Immature natural killer cell (primary cell): ENCODE measurements around the gene PSORS1C2. TPM values are rescaled to one million over a fixed set of nuclear protein-coding genes. Genes with fewer than 3 reads are reported as not detected.

Experiments used
- DNase-seq, 3 donors: peaks; one replicate each; pipeline ENCODE4 v3.0.0; 2022; ENCODE audit warnings: mixed read lengths in 1 of 3
- H3K27ac Mint-ChIP-seq, 6 donors: one replicate each; pipeline ENCODE4 v1.8.0; 2020; ENCODE audit warnings: mixed read lengths in 6 of 6, mild to moderate bottlenecking in 5 of 6, inconsistent platforms in 4 of 6, moderate library complexity in 3 of 6
- H3K27me3 Mint-ChIP-seq, 3 donors: one replicate each; pipeline ENCODE4 v1.8.0; 2020 to 2021; ENCODE audit warnings: low read depth in 3 of 3, mild to moderate bottlenecking in 3 of 3, mixed read lengths in 3 of 3, moderate library complexity in 3 of 3, inconsistent platforms in 1 of 3
- H3K36me3 Mint-ChIP-seq, 3 donors: one replicate each; pipeline ENCODE4 v1.8.0; 2020; ENCODE audit warnings: mixed read lengths in 3 of 3, inconsistent platforms in 2 of 3, mild to moderate bottlenecking in 2 of 3
- H3K4me1 Mint-ChIP-seq, 2 donors: one replicate each; pipeline ENCODE4 v1.8.0; 2020; ENCODE audit warnings: inconsistent platforms in 2 of 2, mild to moderate bottlenecking in 2 of 2, mixed read lengths in 2 of 2, moderate library complexity in 1 of 2
- H3K4me3 Mint-ChIP-seq, 5 donors: one replicate each; pipeline ENCODE4 v1.8.0; 2020; ENCODE audit warnings: mild to moderate bottlenecking in 5 of 5, mixed read lengths in 5 of 5, inconsistent platforms in 3 of 5, moderate library complexity in 3 of 5
- H3K9me3 Mint-ChIP-seq, 6 donors: one replicate each; pipeline ENCODE4 v1.8.0; 2020; ENCODE audit warnings: mild to moderate bottlenecking in 6 of 6, mixed read lengths in 6 of 6, inconsistent platforms in 4 of 6, moderate library complexity in 3 of 6
- polyA plus RNA-seq, 3 donors: library from polyadenylated mRNA; unstranded; fragments of 300-500 nt; fragmentation: Illumina TruSeq; gene quantifications; one replicate each; pipeline ENCODE4 v1.2.3, GENCODE V29; 2021

PSORS1C2 gene
- polyA plus RNA-seq, 3 donors from 2014 or later = not detected

DNA sequence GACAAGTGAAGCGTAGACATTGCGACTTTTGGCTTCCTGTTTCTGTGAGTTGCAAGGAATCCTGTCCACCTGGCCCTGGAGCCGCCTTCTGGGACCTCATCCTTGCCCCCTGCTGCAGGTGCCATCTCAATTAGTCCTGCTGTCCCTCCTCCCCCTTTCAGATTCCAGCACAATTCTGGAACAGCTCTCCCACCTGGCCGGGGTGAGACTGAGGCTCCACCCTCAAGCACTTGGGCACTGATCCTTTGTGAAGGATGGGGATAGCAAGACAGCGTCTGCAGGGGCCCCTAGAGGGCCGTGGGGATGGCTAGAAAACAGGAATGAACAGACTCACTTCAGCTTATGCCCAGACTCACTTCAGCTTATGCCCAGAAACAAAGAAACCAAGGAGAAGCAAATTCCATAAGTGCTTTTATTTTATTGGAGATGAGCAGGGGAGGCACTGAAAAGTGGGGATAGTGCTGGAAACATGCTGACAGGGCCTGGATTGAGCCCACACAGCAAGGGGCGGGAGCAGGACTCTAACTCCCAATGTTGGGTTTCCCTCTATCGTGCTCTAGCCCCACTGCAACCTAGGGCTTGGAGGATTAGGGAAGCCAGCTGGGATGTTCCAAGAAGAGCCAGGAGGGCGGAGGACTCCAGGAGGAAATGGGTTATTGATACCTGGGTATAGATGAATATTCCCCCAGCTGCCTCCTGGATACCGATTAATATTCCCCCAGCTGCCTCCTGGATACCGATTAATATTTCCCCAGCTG is 27.9 kb downstream of the PSORS1C2 start:
- H3K9me3 Mint-ChIP-seq = no peaks in the 10 kb centered on the region
- no peaks in the 10 kb centered on the region for H3K36me3 Mint-ChIP-seq
- no peak for DNase-seq
- no peak overlapping the region for H3K4me3 Mint-ChIP-seq
- no peaks in the 10 kb centered on the region for H3K4me1 Mint-ChIP-seq
- H3K27me3 Mint-ChIP-seq = peaks cover 1 to 14% (median 5%) of the 10 kb centered on the region in 3 donors
- H3K27ac Mint-ChIP-seq = no peak overlapping the region

DNA sequence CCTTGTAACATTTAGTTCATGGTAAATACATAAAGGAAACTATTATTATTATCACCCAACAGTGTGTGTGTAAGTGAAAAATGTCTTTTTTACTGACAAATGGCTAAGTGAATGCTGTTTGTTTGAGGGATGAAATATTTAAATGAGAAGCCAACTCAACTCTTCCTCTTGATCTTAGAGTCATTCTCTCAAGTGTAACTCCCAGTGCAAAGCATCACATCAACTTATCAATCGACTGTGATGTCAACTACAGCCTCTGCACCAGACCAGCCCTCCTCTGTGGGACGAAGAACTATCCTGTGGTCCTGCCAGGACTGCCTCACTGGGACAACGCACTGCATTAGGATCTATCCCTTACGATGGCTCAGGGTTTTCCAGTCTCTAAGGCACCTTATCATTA is 31.8 kb downstream of the PSORS1C2 start:
- no peak for DNase-seq
- Mint-ChIP-seq H3K4me3 (no peak overlapping the region), H3K27ac (no peak overlapping the region), H3K4me1 (no peaks in the 10 kb centered on the region), H3K36me3 (no peaks in the 10 kb centered on the region), H3K27me3 (peaks cover 3 to 4% (median 4%) of the 10 kb centered on the region in 3 donors), H3K9me3 (no peaks in the 10 kb centered on the region)

DNA sequence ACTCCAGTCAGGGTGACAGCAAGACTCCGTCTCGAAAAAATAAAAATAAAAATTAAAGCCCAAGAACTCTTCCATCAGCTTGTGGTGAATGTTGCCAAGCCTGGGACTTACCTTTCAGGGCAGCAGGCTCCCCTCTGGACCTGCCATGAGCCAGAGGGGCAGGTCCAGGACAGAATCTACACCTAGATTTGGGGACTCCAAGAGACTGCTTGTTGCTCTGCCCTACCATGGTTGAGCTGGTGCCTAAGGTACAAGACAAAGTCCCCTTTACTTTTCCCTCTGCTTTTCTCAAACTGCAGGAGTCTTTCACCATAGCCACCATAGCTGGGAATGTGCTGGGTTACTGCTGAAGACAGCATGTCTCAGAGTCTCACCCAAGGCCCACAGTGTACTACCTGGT is 35.7 kb downstream of the PSORS1C2 start:
- H3K27me3 Mint-ChIP-seq = peaks cover 0 to 5% (median 3%) of the 10 kb centered on the region in 3 donors
- no peaks in the 10 kb centered on the region for H3K4me1 Mint-ChIP-seq
- no peak overlapping the region for H3K4me3 Mint-ChIP-seq
- no peak overlapping the region for H3K27ac Mint-ChIP-seq
- H3K9me3 Mint-ChIP-seq = no peaks in the 10 kb centered on the region
- no peak for DNase-seq
- H3K36me3 Mint-ChIP-seq = no peaks in the 10 kb centered on the region

- H3K4me3 Mint-ChIP-seq = no peak overlapping the region
- H3K9me3 Mint-ChIP-seq = no peaks in the 10 kb centered on the region
- H3K36me3 Mint-ChIP-seq = no peaks in the 10 kb centered on the region
- H3K27ac Mint-ChIP-seq = no peak overlapping the region
- peaks cover 16 to 17% of the 10 kb centered on the region in 2 donors for H3K4me1 Mint-ChIP-seq
- no peak for DNase-seq
- peaks cover 0 to 5% (median 4%) of the 10 kb centered on the region in 3 donors for H3K27me3 Mint-ChIP-seq
These were observed 40.4 kb downstream of the PSORS1C2 start for GRCh38 chr6:31098449-31098938.

- no peak for DNase-seq
- H3K36me3 Mint-ChIP-seq = no peaks in the 10 kb centered on the region
- H3K27me3 Mint-ChIP-seq = peaks cover 0 to 7% (median 4%) of the 10 kb centered on the region in 3 donors
- H3K4me3 Mint-ChIP-seq = no peak overlapping the region
- H3K9me3 Mint-ChIP-seq = no peaks in the 10 kb centered on the region
- H3K4me1 Mint-ChIP-seq = peaks cover 16 to 17% of the 10 kb centered on the region in 2 donors
- H3K27ac Mint-ChIP-seq = no peak overlapping the region
These were observed 42.2 kb downstream of the PSORS1C2 start for GRCh38 chr6:31096656-31097055.

- Mint-ChIP-seq H3K4me3 (no peak overlapping the region), H3K9me3 (no peaks in the 10 kb centered on the region), H3K4me1 (peaks cover 16 to 17% of the 10 kb centered on the region in 2 donors), H3K27ac (peak overlapping the region in 1 of 6 donors; percentile 66), H3K36me3 (no peaks in the 10 kb centered on the region), H3K27me3 (peaks cover 0 to 7% (median 4%) of the 10 kb centered on the region in 3 donors)
- no peak for DNase-seq
These were observed 42.7 kb downstream of the PSORS1C2 start for GRCh38 chr6:31096215-31096614.

DNA sequence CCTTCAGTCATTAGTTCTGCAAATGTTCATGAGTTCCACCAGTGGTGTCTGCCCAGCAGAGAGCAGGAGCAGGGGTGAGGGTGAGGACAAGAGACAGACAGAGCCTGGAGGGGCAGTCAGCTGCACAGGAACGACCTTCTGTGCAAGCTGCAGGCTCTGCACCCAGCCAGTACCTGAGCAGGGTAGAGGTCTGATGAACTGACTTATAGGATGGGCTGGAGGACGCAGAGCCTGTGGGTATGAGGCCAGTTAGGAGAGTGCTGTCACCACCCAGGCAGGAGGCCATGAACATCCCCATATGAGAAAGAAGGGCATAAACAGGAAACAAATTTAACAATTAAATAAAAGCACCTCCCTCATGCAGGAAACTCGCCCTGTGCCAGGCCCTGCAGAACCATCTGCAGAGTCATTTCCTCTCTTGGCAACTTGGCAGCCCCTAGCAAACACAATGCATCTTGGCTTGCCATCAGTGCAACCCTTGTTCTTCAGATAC is 44.4 kb downstream of the PSORS1C2 start:
- peaks cover 16 to 17% of the 10 kb centered on the region in 2 donors for H3K4me1 Mint-ChIP-seq
- H3K27ac Mint-ChIP-seq = peak overlapping the region in 5 of 6 donors; percentile 63 to 94 (median 83)

GRCh38 chr6:31092769-31093505 is 45.9 kb downstream of the PSORS1C2 start:
- DNase-seq = no peak
- H3K9me3 Mint-ChIP-seq = no peaks in the 10 kb centered on the region
- peaks cover 0 to 4% (median 3%) of the 10 kb centered on the region in 3 donors for H3K27me3 Mint-ChIP-seq
- H3K27ac Mint-ChIP-seq = no peak overlapping the region
- no peaks in the 10 kb centered on the region for H3K36me3 Mint-ChIP-seq
- H3K4me3 Mint-ChIP-seq = no peak overlapping the region
- H3K4me1 Mint-ChIP-seq = peaks cover 16 to 17% of the 10 kb centered on the region in 2 donors

More for the DNA sequence above, 44.4 kb downstream of the PSORS1C2 start:
- H3K9me3 Mint-ChIP-seq = no peaks in the 10 kb centered on the region
- peak in 1 of 3 donors; percentile 22 for DNase-seq
- peaks cover 0 to 4% (median 3%) of the 10 kb centered on the region in 3 donors for H3K27me3 Mint-ChIP-seq
- H3K36me3 Mint-ChIP-seq = no peaks in the 10 kb centered on the region
- H3K4me3 Mint-ChIP-seq = peak overlapping the region in 3 of 5 donors; percentile 28 to 33 (median 31)

DNA sequence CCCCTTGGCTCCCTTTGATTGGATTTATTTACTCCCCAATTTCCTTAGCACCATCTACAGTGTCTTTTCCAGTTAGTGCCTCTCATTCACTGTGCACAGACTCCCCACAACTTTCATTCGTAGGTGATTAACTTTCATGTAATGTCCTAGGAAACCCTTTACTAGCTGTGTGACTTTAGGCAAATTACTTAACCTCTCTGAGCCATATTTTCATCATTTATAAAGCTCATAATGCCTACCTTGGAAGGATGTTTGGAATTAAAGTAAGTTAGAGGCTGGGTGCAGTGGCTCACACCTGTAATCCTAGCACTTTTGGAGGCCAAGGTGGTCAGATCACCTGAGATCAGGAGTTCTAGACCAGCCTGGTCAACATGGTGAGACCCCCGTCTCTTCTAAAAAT is 46.6 kb downstream of the PSORS1C2 start:
- Mint-ChIP-seq H3K27ac (peak overlapping the region in 2 of 6 donors; percentile 1 to 65), H3K36me3 (no peaks in the 10 kb centered on the region), H3K4me1 (peaks cover 15 to 20% of the 10 kb centered on the region in 2 donors), H3K9me3 (no peaks in the 10 kb centered on the region), H3K4me3 (no peak overlapping the region), H3K27me3 (peaks cover 0 to 4% (median 3%) of the 10 kb centered on the region in 3 donors)
- no peak for DNase-seq

DNA sequence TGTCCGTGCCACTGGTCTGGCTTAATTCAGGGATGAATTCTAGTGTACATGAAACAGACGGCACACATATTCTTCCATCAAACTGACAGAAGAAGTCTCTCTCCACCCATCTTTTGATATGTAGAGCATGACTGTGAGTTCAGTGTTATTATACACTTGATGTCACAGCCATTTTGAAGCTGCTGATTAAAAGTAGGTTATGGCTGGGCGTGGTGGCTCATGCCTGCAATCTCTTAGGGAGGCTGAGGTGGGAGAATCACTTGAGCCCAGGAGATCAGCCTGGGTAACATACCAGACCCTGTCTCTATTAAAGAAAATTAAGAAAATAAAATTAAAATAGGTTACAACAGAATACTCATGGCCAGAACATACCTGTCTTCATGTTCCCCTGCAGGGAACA is 47.2 kb downstream of the PSORS1C2 start:
- Mint-ChIP-seq H3K27ac (no peak overlapping the region), H3K36me3 (no peaks in the 10 kb centered on the region), H3K4me1 (peaks cover 15 to 21% of the 10 kb centered on the region in 2 donors), H3K4me3 (no peak overlapping the region), H3K27me3 (peaks cover 0 to 8% (median 3%) of the 10 kb centered on the region in 3 donors), H3K9me3 (no peaks in the 10 kb centered on the region)
- DNase-seq = no peak

DNA sequence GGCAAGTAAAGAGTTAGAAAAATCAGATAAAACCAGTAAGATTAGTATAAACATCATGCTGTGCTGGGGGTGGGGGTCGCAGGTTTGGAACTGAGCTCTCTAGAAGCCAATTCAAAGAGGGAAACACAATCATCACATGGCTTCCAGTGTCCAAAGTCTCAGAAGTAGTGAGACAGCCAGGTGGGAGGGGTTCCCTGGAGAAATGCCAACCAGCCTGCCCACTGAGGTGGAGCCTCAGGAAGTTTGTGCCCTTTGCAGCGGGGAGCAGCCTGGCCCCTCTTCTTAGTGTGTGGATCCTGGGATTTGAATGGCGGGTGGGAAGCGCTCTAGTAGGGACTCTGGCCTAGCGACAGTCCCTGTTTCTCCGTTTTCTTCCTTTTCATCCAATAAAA is 47.9 kb downstream of the PSORS1C2 start:
- no peaks in the 10 kb centered on the region for H3K9me3 Mint-ChIP-seq
- H3K4me1 Mint-ChIP-seq = peaks cover 15 to 21% of the 10 kb centered on the region in 2 donors
- peaks cover 0 to 8% (median 2%) of the 10 kb centered on the region in 3 donors for H3K27me3 Mint-ChIP-seq
- H3K4me3 Mint-ChIP-seq = no peak overlapping the region
- no peak for DNase-seq
- no peak overlapping the region for H3K27ac Mint-ChIP-seq
- no peaks in the 10 kb centered on the region for H3K36me3 Mint-ChIP-seq

DNA sequence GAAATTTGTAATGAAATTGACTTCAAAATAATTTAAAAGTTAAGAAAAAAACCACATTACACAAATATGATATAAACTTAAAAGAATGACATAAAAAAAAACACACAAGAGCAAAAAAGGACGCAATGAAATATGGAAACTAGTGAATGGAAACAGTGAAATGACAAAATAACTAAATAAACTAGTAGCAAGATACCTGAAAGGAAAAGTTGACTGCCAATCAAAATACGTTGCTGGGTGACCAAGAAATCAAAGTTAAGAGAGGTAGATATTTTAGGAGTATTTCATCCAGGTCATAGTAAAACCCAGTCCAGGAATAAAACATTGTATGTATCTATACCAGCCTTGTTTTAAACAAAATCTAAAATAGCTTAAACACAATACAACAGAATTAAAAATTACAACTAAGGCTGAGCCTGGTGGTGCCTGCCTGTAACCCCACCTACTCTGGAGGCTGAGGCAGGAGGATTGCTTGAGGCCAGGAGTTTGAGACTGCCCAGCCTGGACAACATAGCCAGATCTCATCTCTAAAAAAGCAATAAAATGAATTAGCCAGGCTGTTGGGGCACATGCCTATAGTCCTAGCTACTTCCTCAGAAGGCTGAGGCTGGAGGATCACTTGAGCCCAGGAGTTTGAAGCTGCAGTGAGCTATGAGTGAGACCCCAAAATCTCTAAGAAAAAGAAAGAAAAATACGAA is 48.4 kb downstream of the PSORS1C2 start:
- H3K4me3 Mint-ChIP-seq = no peak overlapping the region
- peaks cover 0 to 8% (median 2%) of the 10 kb centered on the region in 3 donors for H3K27me3 Mint-ChIP-seq
- DNase-seq = no peak
- H3K36me3 Mint-ChIP-seq = no peaks in the 10 kb centered on the region
- H3K4me1 Mint-ChIP-seq = peaks cover 15 to 21% of the 10 kb centered on the region in 2 donors
- no peaks in the 10 kb centered on the region for H3K9me3 Mint-ChIP-seq
- no peak overlapping the region for H3K27ac Mint-ChIP-seq
